HepG2 (cell line): Measurements from ENCODE around the gene SLC22A12. TPM values are rescaled to one million over a fixed set of nuclear protein-coding genes. Genes with fewer than 3 reads are reported as not detected.
A peak's percentile ranks its signal among the peaks of the same experiment; 100 is the strongest.

Experiments
- ARNT2 ChIP-seq: sonication (generic); formaldehyde crosslinking; IDR thresholded peaks from 2 replicates; pipeline ENCODE4 v1.8.0; 2022; ENCODE audit warnings: mild to moderate bottlenecking, low read depth, missing genetic modification reagents, moderate library complexity
- BHLHE40 ChIP-seq: IDR thresholded peaks from 2 replicates; pipeline ENCODE4 v1.6.1; 2011; ENCODE audit warnings: low read length, improper control_type of control experiment
- CBX5 ChIP-seq: sonication (generic); formaldehyde crosslinking; IDR thresholded peaks from 2 replicates; pipeline ENCODE4 v1.4.0; 2020; ENCODE audit warnings: missing genetic modification reagents, borderline replicate concordance
- GMEB2 ChIP-seq: IDR thresholded peaks from 2 replicates; pipeline ENCODE4 v1.6.1; 2016; ENCODE audit warnings: missing biosample characterization, missing genetic modification reagents, low read depth
- GTF3A ChIP-seq: sonication (generic); formaldehyde crosslinking; conservative IDR thresholded peaks from 2 replicates; pipeline ENCODE4 v1.4.0; 2020; ENCODE audit warnings: mild to moderate bottlenecking, missing genetic modification reagents
- HMG20B ChIP-seq: conservative IDR thresholded peaks from 2 replicates; pipeline ENCODE4 v1.6.1; 2016; ENCODE audit warnings: missing genetic modification reagents, missing compliant biosample characterization
- JUNB ChIP-seq: sonication (generic); formaldehyde crosslinking; IDR thresholded peaks from 2 replicates; pipeline ENCODE4 v1.8.0; 2022; ENCODE audit warnings: missing genetic modification reagents, mild to moderate bottlenecking, borderline replicate concordance
- MED1 ChIP-seq: sonication (generic); formaldehyde crosslinking; IDR thresholded peaks from 2 replicates; pipeline ENCODE4 v1.4.0; 2020; ENCODE audit warnings: missing genetic modification reagents
- MLX ChIP-seq: IDR thresholded peaks from 2 replicates; pipeline ENCODE4 v1.6.1; 2016
- MTF2 ChIP-seq: sonication (generic); formaldehyde crosslinking; IDR thresholded peaks from 2 replicates; pipeline ENCODE4 v1.5.0; 2020; ENCODE audit warnings: missing genetic modification reagents, borderline replicate concordance
- PATZ1 ChIP-seq: sonication (generic); formaldehyde crosslinking; IDR thresholded peaks from 2 replicates; pipeline ENCODE4 v1.4.0; 2020; ENCODE audit warnings: missing genetic modification reagents
- PAWR ChIP-seq: sonication (generic); formaldehyde crosslinking; IDR thresholded peaks from 2 replicates; pipeline ENCODE4 v1.4.0; 2020; ENCODE audit warnings: missing genetic modification reagents, mild to moderate bottlenecking, borderline replicate concordance
- PHB2 ChIP-seq: fragments of 450-650 bp; IDR thresholded peaks from 2 replicates; pipeline ENCODE4 v1.6.1; 2018; ENCODE audit not compliant: partially characterized antibody
- ZNF430 ChIP-seq: sonication (generic); formaldehyde crosslinking; IDR thresholded peaks from 2 replicates; pipeline ENCODE4 v1.9.0; 2021; ENCODE audit warnings: mild to moderate bottlenecking, missing genetic modification reagents
- ZNF484 ChIP-seq: sonication (generic); formaldehyde crosslinking; IDR thresholded peaks from 2 replicates; pipeline ENCODE4 v1.5.1; 2020; ENCODE audit warnings: mild to moderate bottlenecking, low read depth, missing genetic modification reagents, borderline replicate concordance
- ZNF557 ChIP-seq: sonication (generic); formaldehyde crosslinking; IDR thresholded peaks from 2 replicates; pipeline ENCODE4 v1.4.0; 2020; ENCODE audit warnings: missing genetic modification reagents
- ZNF580 ChIP-seq: IDR thresholded peaks from 2 replicates; pipeline ENCODE4 v1.6.1; 2016; ENCODE audit warnings: low read depth, borderline replicate concordance
- ZNF652 ChIP-seq: IDR thresholded peaks from 2 replicates; pipeline ENCODE4 v1.6.1; 2016; ENCODE audit warnings: low read depth, borderline replicate concordance
- ZNF687 ChIP-seq: sonication (generic); formaldehyde crosslinking; IDR thresholded peaks from 2 replicates; pipeline ENCODE4 v1.5.1; 2020; ENCODE audit warnings: mild to moderate bottlenecking, missing genetic modification reagents, moderate library complexity
- ZNF7 ChIP-seq: IDR thresholded peaks from 2 replicates; pipeline ENCODE4 v1.6.1; 2016; ENCODE audit warnings: missing biosample characterization, missing genetic modification reagents
- ZNF879 ChIP-seq: sonication (generic); formaldehyde crosslinking; IDR thresholded peaks from 2 replicates; pipeline ENCODE4 v1.8.1; 2023; ENCODE audit warnings: missing genetic modification reagents
- polyA plus RNA-seq, 8 experiments: library from polyadenylated mRNA; depleted of rRNA in 3 of 8; stranded (reverse) in 7 of 8; unstranded in 1 of 8; fragments of >200 nt; fragmentation: Illumina TruSeq in 4 of 8; extraction: Trizol in 4 of 8; gene quantifications; 2 replicates each; pipeline versions ENCODE4 v1.2.1 to v1.2.3, GENCODE V29; 2011 to 2016; ENCODE audit warnings: low read depth in 4 of 8, missing spikeins in 1 of 8, mixed read lengths in 1 of 8; ENCODE audit not compliant: insufficient read depth in 1 of 8
- total RNA-seq, 5 experiments: library from RNA; depleted of rRNA; stranded (reverse); fragments of >200 nt; fragmentation: Illumina TruSeq; extraction: Trizol; gene quantifications; 2 replicates each; pipeline ENCODE4 v1.2.3, GENCODE V29; 2016; ENCODE audit warnings: low read depth in 1 of 5

Gene SLC22A12
- total and polyA plus RNA-seq, 2 of the 13 experiments (the other 11 are each of a cell fraction or from before 2014, with no cell fraction given), result not detected

GRCh38 chr11:64566042-64566914, 24.7 kb upstream of the SLC22A12 start (continued):
- TF ChIP-seq ZNF687 (CRISPR knock-in tag) (no peak), PAWR (CRISPR knock-in tag) (no peak), ZNF652 (CRISPR knock-in tag) (peak; percentile 48; the same call in 1 of the 2 replicates), ZNF580 (CRISPR knock-in tag) (no peak), ZNF879 (CRISPR knock-in tag) (no peak), BHLHE40 (peak; percentile 72), PHB2 (no peak), ZNF7 (no peak), ZNF557 (CRISPR knock-in tag) (no peak), MLX (0 out of 2 replicates have a peak, but pooled peaks have one; percentile 55), ARNT2 (CRISPR knock-in tag) (peak; percentile 67; the same call in 1 of the 2 replicates), ZNF430 (CRISPR knock-in tag) (0 out of 2 replicates have a peak, but pooled peaks have one; percentile 49), MED1 (peak; percentile 75), PATZ1 (CRISPR knock-in tag) (0 out of 2 replicates have a peak, but pooled peaks have one; percentile 45), CBX5 (0 out of 2 replicates have a peak, but pooled peaks have one; percentile 34), GMEB2 (CRISPR knock-in tag) (no peak), HMG20B (CRISPR knock-in tag) (0 out of 2 replicates have a peak, but pooled peaks have one; percentile 50), GTF3A (CRISPR knock-in tag) (no peak), ZNF484 (CRISPR knock-in tag) (no peak), JUNB (CRISPR knock-in tag) (0 out of 2 replicates have a peak, but pooled peaks have one; percentile 44), MTF2 (no peak)
